NCI-H1694 (cell line): ENCODE measurements around the gene DNAJC1.
"Not testable (repeated sequence)": the region's sequence is repeated elsewhere in the genome, so short reads cannot be mapped to it uniquely, and the experiment has no call there.

ENCODE experiments used
- DNase-seq: peaks from one replicate; lab custom pipeline; 2025; lab: John Stamatoyannopoulos, UW

Gene DNAJC1

GRCh38 chr10:21826725-21827124 lies 176.8 kb downstream of the DNAJC1 start:
- DNase-seq: no peak

GRCh38 chr10:21825345-21825744 lies 178.2 kb downstream of the DNAJC1 start:
- no peak for DNase-seq

DNA sequence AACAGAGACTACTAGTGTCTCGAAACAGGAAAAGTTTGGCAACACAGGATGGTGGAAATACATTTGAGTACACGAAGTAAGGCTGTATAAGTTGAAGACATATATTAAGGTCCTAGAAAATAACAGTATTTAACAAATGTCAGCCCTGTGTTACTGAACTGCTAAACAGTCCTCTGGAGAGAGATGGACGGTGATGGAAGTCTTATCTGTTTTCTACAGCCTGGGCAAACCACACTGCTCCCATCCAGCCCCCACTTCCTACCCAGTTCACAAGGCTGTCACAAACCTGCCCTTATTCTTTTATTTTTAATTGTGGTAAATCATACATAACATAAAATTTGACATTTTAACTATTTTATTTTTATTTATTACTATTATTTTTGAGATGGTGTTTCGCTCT lies 179.1 kb downstream of the DNAJC1 start:
- DNase-seq: no peak

DNA sequence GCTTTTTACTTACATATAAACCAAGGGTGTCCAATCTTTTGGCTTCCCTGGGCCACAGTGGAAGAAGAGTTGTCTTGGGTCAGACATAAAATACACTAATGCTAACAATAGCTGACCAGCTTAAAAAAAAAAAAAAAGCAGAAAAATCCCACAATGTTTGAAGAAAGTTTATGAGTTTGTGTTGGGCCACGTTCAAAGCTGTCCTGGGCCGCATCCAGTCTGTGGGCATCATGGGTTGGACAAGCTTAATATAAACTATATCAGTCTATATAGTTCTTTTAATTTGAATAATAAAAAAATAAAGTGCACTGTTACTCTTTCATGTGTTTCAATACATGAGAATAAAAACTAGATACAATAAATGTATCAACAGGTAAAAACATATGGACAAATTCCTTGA lies 179.9 kb downstream of the DNAJC1 start:
- DNase-seq: no peak

- not testable (repeated sequence) for DNase-seq
These were observed 181.3 kb downstream of the DNAJC1 start for GRCh38 chr10:21822273-21822672.

GRCh38 chr10:21820952-21821351 lies 182.6 kb downstream of the DNAJC1 start:
- no peak for DNase-seq

- not testable (repeated sequence) for DNase-seq
These were observed 185.1 kb downstream of the DNAJC1 start for GRCh38 chr10:21818416-21818815.

GRCh38 chr10:21814866-21815265 lies 188.7 kb downstream of the DNAJC1 start:
- no peak for DNase-seq

DNA sequence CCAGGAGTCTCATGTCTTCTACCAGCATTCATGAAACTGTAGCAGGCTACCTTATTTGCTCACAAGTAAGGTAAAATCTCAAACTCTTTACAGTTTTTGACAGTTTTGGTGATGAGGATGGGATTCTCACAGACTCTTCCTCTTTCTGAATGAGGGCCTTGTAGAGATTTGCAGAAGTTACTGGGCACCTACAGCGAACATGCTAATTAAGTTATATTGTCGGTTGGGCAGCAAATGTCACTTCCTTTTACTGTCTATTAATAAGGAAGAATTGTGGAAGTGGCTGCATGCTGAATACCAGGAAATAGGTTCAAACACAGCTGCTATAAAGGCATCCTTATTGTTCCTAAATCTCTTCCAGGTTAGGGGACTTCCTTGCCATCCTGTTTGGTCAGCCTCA lies 189.6 kb downstream of the DNAJC1 start:
- DNase-seq: no peak

DNA sequence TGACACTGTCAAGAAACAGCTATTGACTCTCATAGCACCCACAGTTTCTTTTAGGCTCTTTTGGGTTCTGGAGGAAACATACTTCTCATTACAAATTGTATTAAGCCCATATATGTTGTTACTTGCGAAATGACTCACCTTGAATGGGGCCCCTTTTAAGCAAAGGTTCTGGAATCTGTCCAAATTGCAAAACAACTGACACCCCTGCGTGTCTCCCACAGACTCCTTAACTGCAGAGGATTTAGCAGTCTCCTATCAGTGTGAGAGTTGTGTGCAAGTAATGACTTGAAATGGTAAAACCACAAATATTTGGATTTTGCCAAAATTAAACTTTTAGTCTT lies 192.3 kb downstream of the DNAJC1 start:
- DNase-seq: no peak

GRCh38 chr10:21810582-21811244 lies 192.8 kb downstream of the DNAJC1 start:
- DNase-seq: no peak

DNA sequence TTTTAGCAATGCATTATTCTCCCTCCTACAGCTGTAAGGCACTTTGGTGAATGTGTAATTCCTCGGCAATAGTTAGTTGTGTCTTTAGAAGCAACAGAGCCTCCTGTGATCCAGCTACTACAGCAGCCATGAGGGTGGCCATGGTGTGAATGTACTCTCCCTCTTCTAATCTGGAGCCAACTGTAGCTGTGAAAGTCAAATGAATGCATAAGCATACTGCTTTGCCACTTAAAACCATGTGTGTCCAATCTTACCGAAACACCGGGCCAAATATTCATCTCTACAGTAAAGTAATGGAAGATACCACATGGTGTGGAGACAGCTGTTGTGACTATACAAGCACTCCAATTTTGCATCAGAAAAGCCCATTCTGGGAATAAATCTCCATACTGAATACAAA lies 195.0 kb downstream of the DNAJC1 start:
- DNase-seq: no peak

GRCh38 chr10:21807180-21807579 lies 196.3 kb downstream of the DNAJC1 start:
- no peak for DNase-seq

- DNase-seq: no peak
These were observed 200.2 kb downstream of the DNAJC1 start for GRCh38 chr10:21803374-21803773.

DNA sequence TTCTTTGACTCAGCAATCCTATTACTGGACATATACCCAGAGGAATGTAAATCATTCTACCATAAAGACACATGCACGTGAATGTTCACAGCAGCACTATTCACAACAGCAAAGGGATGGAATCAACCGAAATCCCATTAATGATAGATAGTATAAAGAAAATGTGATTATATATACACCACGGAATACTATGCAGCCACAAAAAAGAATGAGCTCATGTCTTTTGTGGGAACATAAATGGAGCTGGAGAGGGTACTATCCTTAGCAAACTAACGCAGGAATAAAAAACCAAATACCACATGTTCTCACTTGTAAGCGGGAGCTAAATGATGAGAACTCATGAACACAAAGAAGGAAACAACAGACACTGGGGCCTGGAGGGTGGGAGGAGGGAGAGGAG lies 201.9 kb downstream of the DNAJC1 start:
- no peak for DNase-seq

DNA sequence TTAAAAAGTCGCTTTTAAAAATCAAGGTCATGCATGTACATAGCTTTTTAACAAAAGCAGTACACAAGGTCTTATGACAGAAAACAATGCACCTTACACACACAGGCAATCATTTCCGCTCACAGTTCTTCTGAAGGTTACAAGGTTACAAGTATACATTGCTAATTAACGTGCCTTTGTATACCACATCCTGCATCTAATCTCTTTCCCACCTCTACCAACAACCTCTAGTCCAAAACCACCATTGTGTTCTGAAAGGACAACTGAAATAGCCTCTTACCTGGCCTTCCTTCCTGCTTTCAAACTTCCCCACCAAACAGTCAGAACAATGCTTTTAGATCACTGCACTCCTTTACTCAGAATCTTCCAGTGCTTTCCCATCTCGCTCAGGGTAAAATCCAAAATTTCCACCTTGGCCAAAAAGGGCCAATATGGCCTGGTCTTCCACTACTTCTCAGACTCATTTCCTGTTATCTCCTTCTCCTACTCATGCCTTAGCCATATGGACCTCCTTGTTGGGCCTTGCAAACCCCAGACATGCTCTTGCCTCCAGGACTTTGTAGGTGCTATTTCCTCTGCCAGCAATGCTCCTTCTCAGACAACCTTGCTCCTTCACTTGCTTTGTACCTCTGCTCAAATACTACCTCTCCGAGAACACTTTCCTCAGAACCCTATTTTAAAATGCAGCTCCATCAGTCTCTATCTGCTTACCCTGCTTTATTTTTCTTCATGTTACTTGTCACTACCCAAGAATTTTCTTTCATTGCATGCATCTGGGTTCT lies 205.4 kb downstream of the DNAJC1 start:
- DNase-seq: no peak

DNA sequence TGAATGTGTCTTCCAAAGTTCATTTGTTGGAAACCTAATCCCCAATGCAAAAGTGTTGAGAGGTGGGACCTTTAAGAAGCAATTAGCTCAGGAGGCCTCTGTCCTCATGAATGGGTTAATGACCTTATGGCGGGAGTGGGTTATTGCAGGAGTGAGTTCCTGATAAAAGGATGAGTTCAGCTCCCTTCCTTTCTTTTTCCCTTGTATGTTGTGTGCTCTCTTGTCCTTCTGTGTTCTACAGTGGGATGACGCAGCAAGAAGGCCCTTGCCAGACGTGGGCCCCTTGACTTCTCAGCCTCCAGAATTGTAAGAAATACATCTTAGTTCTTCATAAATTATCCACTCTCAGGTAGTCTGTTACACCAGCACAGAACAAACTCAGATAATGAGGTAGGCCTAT lies 206.0 kb downstream of the DNAJC1 start:
- no peak for DNase-seq

DNA sequence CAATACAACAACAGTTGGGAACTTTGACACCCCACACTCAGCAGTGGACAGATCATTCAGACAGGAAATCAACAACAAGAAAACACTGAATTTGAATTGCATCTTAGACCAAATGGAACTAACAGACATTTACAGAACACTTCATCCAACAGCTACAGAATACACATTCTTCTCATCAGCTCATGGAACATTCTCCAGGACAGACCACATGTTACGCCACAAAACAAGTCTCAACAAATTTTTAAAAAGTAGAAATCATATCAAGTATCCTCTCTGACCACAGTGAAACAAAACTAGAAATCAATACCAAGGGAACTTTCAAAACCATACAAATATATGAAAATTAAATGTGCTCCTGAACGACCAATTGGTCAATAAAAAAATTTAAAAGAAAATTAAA lies 212.3 kb downstream of the DNAJC1 start:
- DNase-seq: no peak

- DNase-seq: no peak
These were observed 226.6 kb downstream of the DNAJC1 start for GRCh38 chr10:21776883-21777282.

GRCh38 chr10:21771219-21771618 lies 232.3 kb downstream of the DNAJC1 start:
- DNase-seq: no peak

- no peak for DNase-seq
These were observed 234.5 kb downstream of the DNAJC1 start for GRCh38 chr10:21769041-21769440.

DNA sequence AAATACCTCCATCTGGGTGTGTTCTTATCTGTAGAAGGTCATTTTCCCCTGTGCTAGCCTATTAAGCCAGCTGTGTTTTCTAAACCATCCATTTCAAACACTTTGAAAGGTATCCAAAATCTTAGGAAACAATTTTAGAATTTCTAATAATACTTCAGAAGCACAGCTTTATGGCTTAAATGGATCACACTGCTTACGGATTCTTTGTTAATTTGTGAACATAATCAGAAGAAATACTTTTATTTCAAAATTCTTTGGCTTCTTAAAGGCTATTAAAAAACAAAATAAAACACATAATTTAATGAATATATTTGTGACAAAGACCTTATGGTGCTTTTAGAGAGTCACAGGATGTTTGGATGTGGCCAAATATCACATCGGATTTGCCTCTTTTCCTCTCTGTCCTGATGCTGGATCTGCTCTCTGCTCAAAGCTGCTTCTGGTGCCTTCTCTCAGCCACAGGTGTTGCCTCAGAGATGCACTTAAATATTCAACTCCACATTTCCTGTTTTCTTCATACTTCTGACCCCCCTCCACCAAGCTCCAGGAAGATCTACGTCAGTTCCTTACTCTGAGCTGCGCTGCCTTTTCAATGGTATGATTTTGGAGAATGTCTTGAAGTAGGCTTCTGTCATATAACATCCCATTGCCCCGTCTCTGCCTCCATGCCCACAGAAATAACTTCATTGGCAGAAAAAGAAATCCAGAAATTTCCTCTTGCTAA lies 238.9 kb downstream of the DNAJC1 start:
- DNase-seq: no peak

GRCh38 chr10:21760332-21760731 lies 243.2 kb downstream of the DNAJC1 start:
- DNase-seq: no peak
